NCI-H345 treated with DMSO at 0.1 percent for 48 hours (cell line): Measurements from ENCODE around the gene SLC35F6.
"Not testable (repeated sequence)": the region's sequence is repeated elsewhere in the genome, so short reads cannot be mapped to it uniquely, and the experiment has no call there.

Source experiments
- DNase-seq: peaks from one replicate; lab custom pipeline; 2025; ENCODE audit not compliant: unreplicated experiment; lab: John Stamatoyannopoulos, UW

Gene SLC35F6

GRCh38 chr2:26782876-26783704, 19.0 kb downstream of the SLC35F6 start:
- DNase-seq = no peak

DNA sequence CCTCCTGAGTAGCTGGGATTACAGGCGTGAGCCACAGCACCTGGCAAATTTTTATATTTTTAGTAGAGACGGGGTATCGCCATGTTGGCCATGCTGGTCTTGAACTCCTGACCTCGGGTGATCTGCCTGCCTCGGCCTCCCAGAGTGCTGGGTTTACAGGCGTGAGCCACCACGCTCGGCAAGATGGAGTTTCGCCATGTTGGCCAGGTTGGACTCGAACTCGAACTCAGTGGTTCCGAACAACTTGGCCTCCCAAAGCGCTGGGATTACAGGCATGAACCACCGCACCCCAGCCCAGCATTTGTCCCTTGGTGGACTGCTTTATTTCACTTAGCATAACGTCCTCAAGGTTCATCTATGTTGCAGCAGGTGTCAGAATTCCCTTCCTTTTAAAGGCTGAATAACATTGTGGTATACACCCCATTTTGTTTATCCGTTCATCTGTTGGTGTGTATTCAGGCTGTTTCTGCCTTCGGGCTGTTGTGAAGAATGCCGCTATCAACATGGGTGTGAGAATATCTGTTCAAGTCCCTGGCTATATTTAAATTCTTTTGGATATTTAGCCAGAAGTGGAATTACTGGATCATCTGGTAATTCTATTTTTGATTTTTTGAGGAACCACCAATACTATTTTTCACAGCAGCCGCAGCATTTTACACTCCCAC, 20.6 kb downstream of the SLC35F6 start:
- DNase-seq = no peak

DNA sequence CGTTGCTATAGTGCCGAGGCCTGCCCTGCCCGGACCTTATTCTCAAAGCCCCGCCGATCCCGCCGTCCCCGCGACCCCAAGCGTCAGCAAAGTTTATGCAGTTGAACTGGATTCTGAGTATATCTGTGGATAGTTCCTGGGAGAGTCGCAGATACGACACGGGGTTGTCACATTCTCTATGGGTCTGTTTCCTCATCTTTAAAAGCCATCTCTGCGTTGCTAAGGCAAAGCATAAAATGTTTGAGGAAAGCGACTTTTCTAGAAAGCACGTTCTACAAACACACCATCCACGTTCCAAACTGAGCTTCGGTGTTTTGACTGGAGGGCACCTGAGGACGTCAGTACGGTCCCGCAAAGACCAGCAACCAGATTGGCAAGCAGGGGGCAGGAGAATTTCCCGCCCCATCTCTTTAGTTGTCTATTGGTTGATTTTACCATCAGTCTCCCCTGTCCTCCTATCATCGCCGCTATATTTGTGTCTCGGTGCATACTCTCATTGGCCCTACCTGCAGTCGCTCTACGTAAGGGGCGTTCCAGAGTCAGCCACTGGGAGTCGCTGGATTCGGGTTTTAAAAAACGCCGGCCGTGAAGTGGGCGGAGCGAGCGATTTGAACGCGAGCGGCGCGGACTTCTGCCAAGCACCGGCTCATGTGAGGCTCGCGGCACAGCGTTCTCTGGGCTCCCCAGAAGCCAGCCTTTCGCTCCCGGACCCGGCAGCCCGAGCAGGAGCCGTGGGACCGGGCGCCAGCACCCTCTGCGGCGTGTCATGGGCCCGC, 21.5 kb downstream of the SLC35F6 start, which contains the start of gene CENPA:
Gene CENPA, plus strand, starts transcription at position 626 of the 776 bp plus-strand sequence. Its CDS starts 141 bp downstream, at position 767.
- DNase-seq = peak; percentile 99

GRCh38 chr2:26786207-26787028, 22.3 kb downstream of the SLC35F6 start:
- no peak for DNase-seq

DNA sequence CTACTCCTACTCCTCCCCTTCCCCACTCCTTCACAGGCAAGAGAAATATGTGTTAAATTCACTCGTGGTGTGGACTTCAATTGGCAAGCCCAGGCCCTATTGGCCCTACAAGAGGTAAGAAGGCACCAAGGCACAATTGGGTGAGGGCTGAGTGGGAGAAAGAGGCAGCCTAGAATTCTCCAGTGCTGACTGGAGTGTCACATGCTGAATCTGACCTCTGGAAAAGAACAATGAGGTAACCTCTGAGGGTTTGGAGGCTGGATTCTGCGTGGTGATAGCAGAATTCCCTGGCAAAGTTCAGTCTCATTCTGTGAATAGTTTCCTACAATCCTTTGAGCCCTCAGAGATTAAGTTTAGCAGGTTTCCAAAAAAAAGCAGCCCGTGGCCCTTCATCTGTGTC, 28.6 kb downstream of the SLC35F6 start:
- no peak for DNase-seq

DNA sequence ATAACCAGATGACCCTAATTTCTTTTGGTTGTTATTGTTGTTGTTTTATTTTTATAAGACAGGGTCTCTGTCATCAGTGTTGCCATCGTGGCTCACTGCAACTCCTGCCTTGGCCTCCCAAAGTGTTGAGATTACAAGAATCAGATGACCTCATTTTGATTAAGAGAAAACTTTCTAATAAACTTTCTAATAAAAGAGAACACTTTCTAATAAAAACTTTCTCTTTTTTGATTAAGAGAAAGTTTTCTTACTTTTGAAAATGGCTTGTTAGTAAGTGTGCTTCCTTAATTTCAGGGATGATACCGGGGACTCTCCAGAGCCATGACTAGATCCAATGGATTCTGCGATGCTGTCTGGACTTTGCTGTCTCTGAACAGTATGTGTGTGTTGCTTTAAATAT, 29.4 kb downstream of the SLC35F6 start:
- DNase-seq = no peak

DNA sequence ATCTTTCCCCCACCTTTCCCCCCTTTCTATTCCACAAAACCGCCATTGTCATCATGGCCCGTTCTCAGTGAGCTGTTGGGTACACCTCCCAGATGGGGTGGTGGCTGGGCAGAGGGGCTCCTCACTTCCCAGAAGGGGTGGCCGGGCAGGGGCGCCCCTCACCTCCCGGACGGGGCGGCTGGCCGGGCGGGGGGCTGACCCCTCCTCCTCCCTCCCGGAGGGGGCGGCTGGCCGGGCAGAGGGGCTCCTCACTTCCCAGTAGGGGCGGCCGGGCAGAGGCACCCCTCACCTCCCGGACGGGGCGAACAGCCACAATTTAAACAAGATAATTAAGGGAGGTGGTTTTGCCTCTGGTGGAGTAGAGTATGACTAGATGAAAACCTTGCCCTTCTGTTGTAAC, 31.1 kb downstream of the SLC35F6 start:
- DNase-seq = not testable (repeated sequence)

- no peak for DNase-seq
Measured at GRCh38 chr2:26801328-26801727, 37.2 kb downstream of the SLC35F6 start.

- no peak for DNase-seq
Measured at GRCh38 chr2:26801796-26802195, 37.7 kb downstream of the SLC35F6 start.

DNA sequence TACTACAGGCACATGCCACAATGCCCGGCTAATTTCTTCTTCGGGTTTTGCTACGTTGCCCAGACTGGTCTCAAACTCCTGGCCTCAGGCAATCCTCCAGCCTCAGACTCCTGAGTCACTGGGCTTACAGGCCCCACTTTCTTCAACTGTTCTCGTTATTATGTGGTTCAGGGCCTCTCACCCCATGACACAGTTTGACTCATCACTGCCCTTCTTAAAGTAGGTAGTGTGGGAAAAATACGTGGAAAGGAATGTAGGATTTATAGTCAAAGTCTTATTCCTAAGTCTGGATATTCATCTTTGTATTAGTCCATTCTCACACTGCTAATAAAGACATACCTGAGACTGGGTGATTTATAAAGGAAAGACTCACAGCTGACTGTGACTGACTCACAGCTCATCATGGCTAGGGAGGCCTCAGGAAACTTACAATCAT, 41.2 kb downstream of the SLC35F6 start:
- DNase-seq = no peak

- DNase-seq = no peak
Measured at GRCh38 chr2:26807788-26808460, 43.8 kb downstream of the SLC35F6 start.

GRCh38 chr2:26809211-26809610, 45.1 kb downstream of the SLC35F6 start:
- no peak for DNase-seq

DNA sequence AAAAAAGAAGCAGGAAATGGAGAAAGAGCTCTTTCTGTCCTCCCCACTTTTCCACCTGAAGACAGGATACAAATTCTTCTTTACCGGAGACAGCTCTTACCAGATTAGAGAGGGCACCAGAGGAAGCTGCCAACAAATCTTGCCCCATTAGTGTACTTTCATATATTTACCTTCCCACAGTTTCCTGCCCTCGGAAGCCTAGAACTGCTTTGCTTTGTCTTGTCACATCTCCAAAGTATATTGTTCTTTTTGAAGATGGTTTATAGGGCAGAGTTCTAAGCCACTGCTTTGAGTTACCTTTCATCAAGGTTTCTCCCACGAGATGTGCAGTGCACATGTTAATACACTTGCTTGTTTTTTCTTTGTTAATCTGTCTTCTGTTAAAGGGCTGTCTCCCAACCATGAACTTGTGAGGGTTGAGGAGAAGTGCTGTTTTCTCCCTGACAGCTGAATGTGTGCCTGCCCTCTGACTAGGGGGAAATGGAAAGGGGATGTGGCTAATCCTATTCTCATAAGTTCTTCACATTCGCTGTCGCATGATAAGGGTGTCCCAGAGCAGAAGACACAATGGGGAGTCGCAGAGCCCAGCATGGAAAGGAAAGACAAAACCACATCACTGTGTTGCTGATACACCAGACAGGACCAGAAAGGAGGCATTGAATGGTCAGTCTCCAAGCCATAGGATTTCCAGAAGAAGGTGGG, 45.9 kb downstream of the SLC35F6 start:
- DNase-seq = no peak

DNA sequence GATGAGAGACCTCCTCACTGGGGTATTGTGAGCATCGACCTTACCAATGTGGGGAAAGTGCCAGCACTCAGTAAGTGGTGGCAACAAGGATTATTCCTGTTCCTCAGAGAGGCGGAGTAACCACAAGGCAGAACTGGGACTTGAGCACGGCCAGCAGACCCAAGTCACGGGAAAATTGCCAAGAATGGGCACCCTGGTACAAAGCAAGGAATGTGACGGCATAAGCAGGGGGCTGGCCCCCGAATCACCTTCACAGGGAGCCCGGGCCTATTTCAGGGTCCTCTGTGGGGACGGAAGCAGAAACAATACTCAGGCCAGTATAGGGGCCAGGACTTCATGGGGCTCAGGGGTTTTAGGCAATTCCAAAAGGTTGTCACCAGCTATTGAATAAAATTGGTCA, 47.2 kb downstream of the SLC35F6 start:
- no peak for DNase-seq

DNA sequence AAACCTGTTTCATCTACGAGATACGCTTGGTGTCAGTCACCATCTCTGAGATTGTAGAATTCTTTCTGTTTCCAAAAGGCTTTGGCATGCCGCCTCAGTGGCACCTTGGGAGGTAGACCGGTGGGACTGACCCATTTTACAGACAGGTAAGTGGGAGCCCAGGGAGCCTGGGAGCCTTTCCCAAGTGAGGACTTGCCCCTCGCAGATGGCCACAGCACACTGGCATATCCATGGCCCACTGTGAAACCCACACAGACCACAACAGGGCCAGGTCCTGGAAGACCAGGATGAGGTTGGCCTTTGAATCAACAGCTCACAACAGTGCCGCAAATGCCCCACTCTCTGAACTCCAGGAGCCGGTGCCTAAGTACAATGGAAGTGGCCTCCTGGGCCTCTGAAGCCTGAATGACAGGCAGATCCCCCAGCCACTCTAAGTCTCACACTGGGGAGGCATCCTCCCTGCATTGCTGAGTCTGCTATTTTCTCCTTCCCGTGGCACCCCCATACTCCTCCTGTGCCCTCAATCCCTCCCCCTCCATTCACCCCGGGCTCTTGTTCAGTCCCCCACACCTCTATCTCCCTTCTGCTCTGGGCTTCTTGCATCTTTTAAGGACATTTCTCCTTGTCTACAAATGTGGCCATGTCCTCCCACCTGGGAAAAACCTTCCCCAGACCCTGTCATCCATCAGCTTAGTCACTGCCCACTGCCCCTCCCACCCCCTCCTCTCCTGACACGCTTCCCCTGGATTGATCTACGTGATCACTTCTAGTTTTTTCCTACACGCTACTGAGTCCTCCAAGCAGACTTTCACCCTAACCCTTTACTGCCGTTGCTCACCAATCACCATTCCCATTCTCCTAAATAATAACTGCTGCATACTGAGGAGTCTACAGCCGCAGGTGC, 48.0 kb downstream of the SLC35F6 start:
- no peak for DNase-seq

DNA sequence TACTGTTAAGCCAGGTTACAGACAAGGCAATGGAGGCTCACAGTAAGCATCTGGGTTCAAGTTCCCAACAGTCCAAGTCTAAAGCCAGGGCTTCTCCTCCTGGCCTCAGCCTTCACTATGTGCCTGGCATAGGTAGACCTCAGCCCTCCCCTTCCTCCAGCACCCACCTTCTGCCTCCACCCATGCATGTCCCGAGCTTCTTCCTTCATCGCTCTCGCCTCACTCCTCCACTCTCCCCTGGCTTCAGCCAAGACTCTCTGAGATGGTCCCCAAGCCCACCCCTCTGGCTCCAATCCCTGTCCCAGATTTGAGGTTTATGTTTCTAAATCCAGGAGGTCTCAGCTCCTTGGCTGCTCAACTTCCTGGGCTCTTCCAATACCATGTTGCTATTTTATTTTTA, 48.6 kb downstream of the SLC35F6 start:
- no peak for DNase-seq

- not testable (repeated sequence) for DNase-seq
Measured at GRCh38 chr2:26814072-26814765, 50.1 kb downstream of the SLC35F6 start.

DNA sequence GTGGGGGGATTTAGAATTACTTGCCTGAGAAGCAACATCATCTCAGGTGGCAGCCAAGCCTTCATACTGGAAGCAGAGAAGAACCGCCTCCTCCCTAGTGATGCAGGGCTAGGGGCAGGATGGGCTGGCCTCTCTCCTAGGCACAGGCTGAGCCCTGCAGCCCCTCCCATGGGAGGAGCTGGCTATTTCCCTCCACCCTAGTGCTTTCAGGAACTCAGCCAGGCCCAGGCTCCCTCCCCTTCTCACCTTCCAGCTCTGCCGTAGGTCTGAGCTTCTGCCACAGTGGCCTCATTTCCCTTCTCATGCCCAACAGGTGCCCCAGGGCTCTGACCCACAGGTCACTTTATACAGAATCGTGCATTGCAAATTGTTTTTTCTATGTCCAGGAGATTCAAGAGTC, 52.8 kb downstream of the SLC35F6 start:
- DNase-seq = no peak
